GM18505 (cell line): Measurements from ENCODE around the gene SLC18A3.

Experiments used
- ATAC-seq: cut with Tn5 transposase; IDR thresholded peaks from one replicate; pipeline ENCODE4 v1.9.1; 2021; ENCODE audit not compliant: unreplicated experiment
- POLR2A ChIP-seq: IDR thresholded peaks from 4 replicates; pipeline ENCODE4 v1.6.1; 2011; ENCODE audit warnings: borderline replicate concordance; ENCODE audit not compliant: insufficient read depth, insufficient read length; ENCODE audit errors: extremely low read depth

SLC18A3 gene

GRCh38 chr10:49651039-49651835 lies 41.1 kb downstream of the SLC18A3 start:
- no peak for ATAC-seq
- no peak for TF ChIP-seq POLR2A

DNA sequence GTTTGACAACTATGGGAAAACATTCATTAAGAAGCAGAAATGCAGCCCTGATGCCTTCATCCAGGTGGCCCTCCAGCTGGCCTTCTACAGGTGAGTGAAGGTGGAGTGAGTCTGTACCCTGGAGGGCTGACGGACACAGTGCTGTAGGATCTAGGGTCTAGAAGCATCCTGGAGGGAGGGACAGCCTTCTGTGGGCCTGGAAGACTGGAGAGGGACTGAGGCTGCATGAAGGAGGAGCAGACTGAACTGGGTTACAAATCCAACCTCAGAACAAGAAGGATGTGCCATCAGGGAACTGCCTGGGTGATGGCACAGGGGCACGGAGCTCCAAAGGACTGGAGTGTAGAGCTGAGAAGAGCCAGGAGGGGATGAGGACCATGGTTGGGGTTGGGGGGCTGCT lies 41.8 kb downstream of the SLC18A3 start:
- ATAC-seq, result no peak
- TF ChIP-seq POLR2A, result no peak

DNA sequence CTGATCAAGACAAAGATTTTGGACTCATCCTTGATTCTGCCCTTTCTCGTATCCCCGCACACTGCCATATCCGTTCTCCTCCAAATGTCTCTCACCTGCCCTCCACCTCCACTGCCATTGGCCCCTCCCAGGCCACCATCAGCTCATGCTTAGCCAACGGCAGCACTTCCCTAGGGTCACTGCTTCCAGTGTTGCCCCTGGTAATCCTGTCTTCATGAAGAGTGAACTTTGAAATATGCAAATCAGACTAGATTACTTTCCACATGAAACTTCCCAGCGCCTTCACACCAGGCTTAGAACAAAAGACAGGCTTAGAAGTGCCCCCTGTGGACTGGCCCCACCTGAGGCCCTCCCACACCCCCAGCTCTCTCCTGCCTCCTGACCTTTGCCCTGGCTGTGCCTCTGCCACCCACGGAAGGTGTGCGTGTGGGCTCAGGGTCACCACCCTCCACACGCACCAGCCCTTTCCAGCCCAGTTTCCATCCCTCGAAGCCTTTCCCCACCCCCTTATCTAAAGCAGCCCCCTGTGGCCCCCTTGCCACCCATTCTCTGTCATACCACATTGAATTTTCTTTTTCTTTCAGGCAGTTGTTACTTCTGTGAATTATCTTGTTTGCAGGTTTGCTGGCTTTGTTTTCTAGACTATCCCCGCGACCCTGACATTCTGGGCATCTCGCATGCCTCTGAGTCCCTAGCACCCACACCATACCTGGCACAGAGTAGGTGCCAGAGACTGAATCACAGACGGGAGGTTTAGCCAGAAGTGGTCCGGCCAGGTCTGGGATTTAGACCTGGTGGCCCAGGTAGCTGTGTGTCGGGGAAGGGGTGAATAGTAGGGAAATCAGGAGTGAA lies 42.5 kb downstream of the SLC18A3 start:
- no peak for TF ChIP-seq POLR2A
- no peak for ATAC-seq

DNA sequence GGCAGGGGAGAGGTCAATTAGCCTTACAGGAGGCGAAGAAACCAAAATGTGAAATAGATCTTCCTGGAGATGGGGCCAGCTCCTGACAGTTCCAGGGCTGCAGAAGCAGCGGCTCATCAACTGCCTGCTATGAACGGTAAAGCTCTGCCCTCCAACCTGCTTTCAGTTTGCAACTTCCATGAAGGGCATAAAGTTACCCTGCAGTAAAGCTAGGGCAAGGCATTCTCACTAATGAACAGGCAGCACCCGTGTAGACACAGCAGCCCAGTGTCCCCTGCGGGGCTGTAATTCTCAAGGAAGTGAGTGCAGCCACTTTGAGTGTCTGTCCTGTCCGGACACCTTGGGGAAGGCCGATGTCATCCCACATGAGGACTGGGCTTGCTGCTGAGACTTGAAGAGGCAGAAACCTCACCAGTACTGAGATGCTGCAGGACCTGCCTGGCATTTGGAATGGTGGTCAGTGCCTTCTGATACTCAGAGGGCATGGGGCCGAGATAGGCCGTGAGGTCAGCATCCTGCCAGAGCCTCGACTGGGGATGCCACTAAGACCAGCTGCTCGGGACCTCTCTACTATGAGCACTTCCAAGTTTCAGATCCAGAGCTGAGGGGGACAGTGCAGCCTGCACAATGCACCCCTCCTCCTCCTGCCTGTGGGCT lies 43.3 kb downstream of the SLC18A3 start:
- TF ChIP-seq POLR2A, result no peak
- no peak for ATAC-seq

DNA sequence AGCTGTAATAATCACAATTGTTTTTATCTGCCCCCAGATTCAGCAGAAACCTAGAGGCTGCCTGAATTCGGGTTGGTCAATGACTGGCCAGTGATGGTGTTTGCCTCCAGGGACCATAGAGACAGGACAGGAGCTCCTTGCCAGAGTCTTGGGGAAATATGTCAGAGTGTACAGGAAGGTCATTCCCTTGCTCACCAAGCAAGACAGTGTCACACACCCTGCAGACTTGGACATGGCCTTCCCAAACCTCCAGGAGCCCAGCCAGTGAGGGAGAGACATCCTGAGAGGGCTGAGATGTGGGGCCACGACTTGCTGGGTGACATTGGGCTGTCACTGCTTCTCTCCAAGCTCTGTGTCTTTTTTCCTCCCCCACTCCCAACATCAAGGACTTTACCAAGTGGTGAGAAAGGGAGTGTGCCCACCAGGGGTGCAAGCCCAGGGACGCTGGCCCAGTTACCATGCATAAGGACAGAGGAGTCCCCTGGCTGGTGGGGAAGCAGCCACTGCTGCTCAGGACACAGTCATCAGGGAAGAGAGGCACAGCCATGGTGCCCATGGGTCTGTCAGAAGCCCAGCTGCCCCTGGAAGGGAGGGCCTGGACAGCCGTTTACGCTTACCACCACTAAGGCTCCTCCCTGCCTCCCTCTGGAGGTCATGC lies 44.1 kb downstream of the SLC18A3 start:
- no peak for ATAC-seq

GRCh38 chr10:49655099-49655498 lies 45.0 kb downstream of the SLC18A3 start:
- no peak for TF ChIP-seq POLR2A
- no peak for ATAC-seq

More for the DNA sequence above, 44.1 kb downstream of the SLC18A3 start:
- no peak for TF ChIP-seq POLR2A

- no peak for TF ChIP-seq POLR2A
- ATAC-seq, result no peak
Observed at GRCh38 chr10:49656845-49657493, 46.9 kb downstream of the SLC18A3 start.

DNA sequence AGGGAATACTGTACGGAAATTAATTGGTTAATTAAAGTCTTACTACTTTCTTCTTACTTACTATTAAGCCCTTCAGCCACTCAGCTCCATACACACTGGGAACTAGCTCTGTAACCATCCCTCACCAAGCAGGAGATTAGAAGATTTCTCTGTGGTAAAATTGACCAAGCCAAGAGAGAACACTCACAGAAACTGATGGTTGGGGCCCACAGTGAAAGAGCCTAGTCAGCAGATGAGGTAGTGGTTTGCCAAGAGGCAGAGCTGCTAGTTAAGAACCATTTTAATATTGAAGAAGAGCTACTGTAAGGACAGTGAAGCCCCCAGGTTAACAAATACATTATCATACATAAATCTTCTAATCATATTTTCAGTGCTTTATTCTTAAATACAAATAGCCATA lies 47.5 kb downstream of the SLC18A3 start:
- no peak for TF ChIP-seq POLR2A
- no peak for ATAC-seq

GRCh38 chr10:49661140-49661856 lies 51.2 kb downstream of the SLC18A3 start:
- no peak for TF ChIP-seq POLR2A
- no peak for ATAC-seq
